C4-2B (cell line): ENCODE data around the gene INSR.

Source experiments
- ZFX ChIP-seq: fragments of 450-650 bp; IDR thresholded peaks from 2 replicates; pipeline ENCODE4 v1.6.1; 2017
- TF ChIP-seq, protein P1 (sequence below): fragments of 450-650 bp; conservative IDR thresholded peaks from 2 replicates; pipeline ENCODE4 v1.5.1; 2017; ENCODE audit warnings: mild to moderate bottlenecking

DNA sequence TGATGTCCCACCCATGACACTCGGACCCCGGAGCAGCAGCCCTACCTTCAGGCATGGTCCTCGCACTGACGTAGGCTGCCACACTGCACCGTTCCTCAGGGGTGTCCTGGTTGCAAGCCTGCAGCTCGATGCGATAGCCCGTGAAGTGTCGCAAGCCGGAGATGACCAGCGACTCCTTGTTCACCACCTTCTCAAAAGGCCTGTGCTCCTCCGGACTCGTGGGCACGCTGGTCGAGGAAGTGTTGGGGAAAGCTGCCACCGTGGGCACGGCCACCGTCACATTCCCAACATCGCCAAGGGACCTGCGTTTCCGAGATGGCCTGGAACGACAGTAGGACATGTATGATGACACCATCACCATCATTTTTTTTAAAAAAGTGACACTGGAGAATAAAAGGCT lies 151.4 kb downstream of the INSR start:
- TF ChIP-seq, protein P1, sequence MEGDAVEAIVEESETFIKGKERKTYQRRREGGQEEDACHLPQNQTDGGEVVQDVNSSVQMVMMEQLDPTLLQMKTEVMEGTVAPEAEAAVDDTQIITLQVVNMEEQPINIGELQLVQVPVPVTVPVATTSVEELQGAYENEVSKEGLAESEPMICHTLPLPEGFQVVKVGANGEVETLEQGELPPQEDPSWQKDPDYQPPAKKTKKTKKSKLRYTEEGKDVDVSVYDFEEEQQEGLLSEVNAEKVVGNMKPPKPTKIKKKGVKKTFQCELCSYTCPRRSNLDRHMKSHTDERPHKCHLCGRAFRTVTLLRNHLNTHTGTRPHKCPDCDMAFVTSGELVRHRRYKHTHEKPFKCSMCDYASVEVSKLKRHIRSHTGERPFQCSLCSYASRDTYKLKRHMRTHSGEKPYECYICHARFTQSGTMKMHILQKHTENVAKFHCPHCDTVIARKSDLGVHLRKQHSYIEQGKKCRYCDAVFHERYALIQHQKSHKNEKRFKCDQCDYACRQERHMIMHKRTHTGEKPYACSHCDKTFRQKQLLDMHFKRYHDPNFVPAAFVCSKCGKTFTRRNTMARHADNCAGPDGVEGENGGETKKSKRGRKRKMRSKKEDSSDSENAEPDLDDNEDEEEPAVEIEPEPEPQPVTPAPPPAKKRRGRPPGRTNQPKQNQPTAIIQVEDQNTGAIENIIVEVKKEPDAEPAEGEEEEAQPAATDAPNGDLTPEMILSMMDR: no peak
- no peak for TF ChIP-seq ZFX
